ENCODE measurements around the gene ALOX12.

ALOX12 gene

GRCh38 chr17:7002288-7003047, 6.6 kb downstream of the ALOX12 start:
- no peak for DNase-seq

- no peak for DNase-seq
Measured at GRCh38 chr17:7003745-7004144, 7.9 kb downstream of the ALOX12 start.

- DNase-seq = peak; percentile 66 to 68
Measured at GRCh38 chr17:7004398-7005253, 8.8 kb downstream of the ALOX12 start.

GRCh38 chr17:7005716-7006115, 9.9 kb downstream of the ALOX12 start:
- DNase-seq = no peak

GRCh38 chr17:7007143-7007542, 11.3 kb downstream of the ALOX12 start:
- no peak for DNase-seq

- DNase-seq = no peak
Measured at GRCh38 chr17:7010523-7010922, 14.7 kb downstream of the ALOX12 start.

GRCh38 chr17:7011415-7011814, 15.6 kb downstream of the ALOX12 start:
- DNase-seq = no peak

- no peak for DNase-seq
Measured at GRCh38 chr17:7011942-7012254, 16.0 kb downstream of the ALOX12 start.

GRCh38 chr17:7014261-7014994, 18.6 kb downstream of the ALOX12 start:
- DNase-seq = peak; percentile 79 to 84

- DNase-seq = peak in 1 of 2 experiments; percentile 21
Measured at GRCh38 chr17:7014995-7015958, 19.4 kb downstream of the ALOX12 start.

GRCh38 chr17:7016418-7016817, 20.6 kb downstream of the ALOX12 start:
- DNase-seq = no peak

- DNase-seq = no peak
Measured at GRCh38 chr17:7016886-7017826, 21.3 kb downstream of the ALOX12 start.

GRCh38 chr17:7017827-7018200, 22.0 kb downstream of the ALOX12 start:
- DNase-seq = no peak

GRCh38 chr17:7018331-7018964, 22.6 kb downstream of the ALOX12 start:
- no peak for DNase-seq

GRCh38 chr17:7019367-7019766, 23.5 kb downstream of the ALOX12 start:
- no peak for DNase-seq

GRCh38 chr17:7019839-7020519, 24.1 kb downstream of the ALOX12 start:
- peak; percentile 6 to 7 for DNase-seq

- no peak for DNase-seq
Measured at GRCh38 chr17:7020894-7021664, 25.2 kb downstream of the ALOX12 start.

- peak; percentile 19 to 25 for DNase-seq
Measured at GRCh38 chr17:7021993-7022778, 26.3 kb downstream of the ALOX12 start.

Measured in Kasumi-1 (cell line).